ENCODE data around the gene RPS27. TPM values are rescaled to one million over a fixed set of nuclear protein-coding genes. Genes with fewer than 3 reads are reported as not detected.
"Not testable (repeated sequence)": the region's sequence is repeated elsewhere in the genome, so short reads cannot be mapped to it uniquely, and the experiment has no call there.

The RPS27 gene
- total and polyA plus RNA-seq, 10 of the 15 experiments (the other 5 are each of a cell fraction or from before 2014, with no cell fraction given): 2,708 to 14,234 (median 8,874) TPM

GRCh38 chr1:153978274-153978909 is 12.2 kb upstream of the RPS27 start (continued):
- no peak for TF ChIP-seq HDAC2 (IDR thresholded peaks at IDR 0.05)
- TF ChIP-seq CTCF (IDR thresholded peaks at IDR 0.05 in 2 of 3, conservative IDR thresholded peaks at IDR 0.05 in 1 of 3; ENCODE audit: control insufficient read depth in 2 of 3, extremely low read depth in 1 of 3, insufficient read depth in 1 of 3, low read depth in 3 of 3, low read length in 3 of 3): no peak
- TF ChIP-seq HDGF (IDR thresholded peaks at IDR 0.05): no peak

- H3K9ac ChIP-seq (ENCODE audit: control insufficient read depth, insufficient read depth, low read length); H3K27ac ChIP-seq (ENCODE audit: control insufficient read depth, insufficient read depth); H4K20me1 ChIP-seq (ENCODE audit: control insufficient read depth, insufficient read depth); FAIRE-seq; BruUV-seq (replicated peaks); DNase-seq (ENCODE audit: low read depth, low spot score); H3K4me1 ChIP-seq (ENCODE audit: control insufficient read depth, insufficient read depth, low read length); ATAC-seq; intact Hi-C loops (cut with micrococcal nuclease; ENCODE audit: unreplicated experiment); H3K9me3 ChIP-seq (replicated peaks; ENCODE audit: control insufficient read depth, insufficient read depth, low read length); in situ Hi-C loops (cut with MboI); H3K27me3 ChIP-seq (replicated peaks in 1 of 2; ENCODE audit: control insufficient read depth in 2 of 2, insufficient read depth in 2 of 2, low read length in 1 of 2); H3K36me3 ChIP-seq (ENCODE audit: control insufficient read depth in 2 of 2, insufficient read depth in 2 of 2, low read length in 1 of 2); H2AFZ ChIP-seq (ENCODE audit: control insufficient read depth, low read depth, low read length); H3K4me2 ChIP-seq (ENCODE audit: control insufficient read depth, insufficient read depth): not testable (repeated sequence)
- WGBS (ENCODE audit: insufficient coverage, insufficient replicate concordance, low lambda C conversion rate, missing lambda C conversion rate): 95% methylated on average over 12 of the region's 12 CpGs
- ChIA-PET CTCF (interaction anchor here (1.1 to 6.6 kb wide), 5 partner anchors 8 to 182 kb away, joined by 3 to 62 read pairs (median 13); partner anchors contain the start of genes CREB3L4, RAB13 and RPS27), POLR2A (interaction anchor here (0.5 to 5.3 kb wide), 4 partner anchors 11 to 116 kb away, joined by 4 to 132 read pairs (median 24); partner anchors contain the start of genes CREB3L4, DENND4B, RPS27 and SLC39A1), RAD21 (ENCODE audit: unreplicated experiment) (interaction anchor here (1.2 to 3.4 kb wide), 5 partner anchors 9 to 34 kb away, joined by 3 to 42 read pairs (median 20); partner anchors contain the start of genes CREB3L4, DENND4B, RAB13 and RPS27), SMC1A (ENCODE audit: uncharacterized antibody, unreplicated experiment) (interaction anchor here (1.0 to 5.0 kb wide), 13 partner anchors 7 to 406 kb away, joined by 3 to 82 read pairs (median 4); partner anchors contain the start of genes CREB3L4, GATAD2B, RAB13 and SLC39A1)
- Histone ChIP-seq H3K79me2 (ENCODE audit: control insufficient read depth, insufficient read depth, low read length) (peaks cover 22% of the 10 kb centered on the region), H3K4me3 (peak overlapping the region; percentile 87; the same call in 1 of the 2 replicates)
Observed at GRCh38 chr1:153979091-153979490, 11.5 kb upstream of the RPS27 start.

GRCh38 chr1:153981735-153982134 is 8.8 kb upstream of the RPS27 start:
- H3K4me2 ChIP-seq (ENCODE audit: control insufficient read depth, insufficient read depth); H4K20me1 ChIP-seq (ENCODE audit: control insufficient read depth, insufficient read depth); H3K36me3 ChIP-seq (ENCODE audit: control insufficient read depth in 2 of 2, insufficient read depth in 2 of 2, low read length in 1 of 2); H3K4me1 ChIP-seq (ENCODE audit: control insufficient read depth, insufficient read depth, low read length); POLR2A ChIA-PET; FAIRE-seq; DNase-seq (ENCODE audit: low read depth, low spot score); RAD21 ChIA-PET (ENCODE audit: unreplicated experiment); H3K9ac ChIP-seq (ENCODE audit: control insufficient read depth, insufficient read depth, low read length); H3K4me3 ChIP-seq; H3K27ac ChIP-seq (ENCODE audit: control insufficient read depth, insufficient read depth); H3K79me2 ChIP-seq (ENCODE audit: control insufficient read depth, insufficient read depth, low read length); ATAC-seq; H3K9me3 ChIP-seq (replicated peaks; ENCODE audit: control insufficient read depth, insufficient read depth, low read length); intact Hi-C loops (cut with micrococcal nuclease; ENCODE audit: unreplicated experiment); H3K27me3 ChIP-seq (replicated peaks in 1 of 2; ENCODE audit: control insufficient read depth in 2 of 2, insufficient read depth in 2 of 2, low read length in 1 of 2); H2AFZ ChIP-seq (ENCODE audit: control insufficient read depth, low read depth, low read length): not testable (repeated sequence)
- ChIA-PET CTCF (interaction anchor here (2.0 kb wide), 1 partner anchor 161 kb away, joined by 7 read pairs; no protein-coding TSS in a partner anchor), SMC1A (ENCODE audit: uncharacterized antibody, unreplicated experiment) (interaction anchor here (2.2 kb wide), 1 partner anchor 19 kb away, joined by 4 read pairs; the partner anchor contains the start of gene SLC39A1)
- TSS peak; percentile 17 for BruUV-seq (replicated peaks)
- WGBS (ENCODE audit: insufficient coverage, insufficient replicate concordance, low lambda C conversion rate, missing lambda C conversion rate): 96% methylated on average over 2 of the region's 2 CpGs
- in situ Hi-C loops (cut with MboI): loop anchor here (10.0 kb wide), 1 partner anchor 187 kb away; no protein-coding TSS in a partner anchor
